ENCODE measurements around the gene HS3ST3B1. TPM values are rescaled to one million over a fixed set of nuclear protein-coding genes. Genes with fewer than 3 reads are reported as not detected.

HS3ST3B1 gene
- total and polyA plus RNA-seq, 2 of the 4 experiments (the other 2 are of a cell fraction): 3.1 to 4.3 TPM

- DNase-seq (no peak), ATAC-seq (ENCODE audit: low read depth) (no peak)
- dilution Hi-C loops (cut with HindIII; ENCODE audit: low sequenced_read_pairs, unreplicated experiment) (no loop called here), in situ Hi-C loops (cut with MboI; ENCODE audit: low sequenced_read_pairs) (no loop called here), intact Hi-C loops (cut with micrococcal nuclease) (no loop called here)
- Histone ChIP-seq H3K4ac (ENCODE audit: low read depth, low read length) (no peak overlapping the region), H3K9me1 (ENCODE audit: insufficient read depth, low read length) (0 out of 2 replicates have a peak, but pooled peaks cover 6% of the 10 kb centered on the region), H3K27me3 (ENCODE audit: control insufficient read depth, insufficient read depth, low read length) (no peaks in the 10 kb centered on the region), H2BK120ac (ENCODE audit: low read depth, low read length) (no peak overlapping the region), H4K8ac (ENCODE audit: low read depth in 2 of 2, low read length in 2 of 2) (no peak overlapping the region), H3K4me2 (ENCODE audit: low read depth, low read length) (no peak overlapping the region), H2AK5ac (ENCODE audit: low read depth, low read length) (no peak overlapping the region), H3K36me3 (ENCODE audit: control insufficient read depth, insufficient read depth, low read length) (peaks cover 4% of the 10 kb centered on the region), H3K9me3 (ENCODE audit: control insufficient read depth, insufficient read depth, low read length) (no peaks in the 10 kb centered on the region), H2BK15ac (ENCODE audit: low read depth, low read length) (no peak overlapping the region), H4K91ac (ENCODE audit: insufficient read depth, low read depth, low read length) (no peak overlapping the region), H3K79me1 (ENCODE audit: low read depth in 1 of 2, low read length in 2 of 2) (peaks cover 33 to 78% of the 10 kb centered on the region in 2 experiments), H3K56ac (ENCODE audit: extremely low read depth, insufficient read depth, low read length) (no peak overlapping the region), H3K9ac (ENCODE audit: low read depth, low read length) (no peak overlapping the region), H2BK20ac (ENCODE audit: low read depth, low read length) (no peak overlapping the region), H3K14ac (replicated peaks; ENCODE audit: low read depth, low read length) (no peak overlapping the region), H2AK9ac (replicated peaks; ENCODE audit: low read depth, low read length, poor library complexity) (no peak overlapping the region), H3K27ac (ENCODE audit: insufficient read depth, low read length) (no peak overlapping the region), H2BK5ac (ENCODE audit: low read depth, low read length, poor library complexity, severe bottlenecking) (no peak overlapping the region), H3K23ac (ENCODE audit: low read depth, low read length) (no peak overlapping the region), H3K18ac (ENCODE audit: low read depth, low read length) (no peak overlapping the region), H4K20me1 (ENCODE audit: insufficient read depth, low read length) (peaks cover 35% of the 10 kb centered on the region; the same call in 1 of the 2 replicates), H4K5ac (ENCODE audit: low read depth, low read length) (no peak overlapping the region), H2AFZ (replicated peaks; ENCODE audit: low read length, poor library complexity) (no peak overlapping the region), H3K4me1 (ENCODE audit: control insufficient read depth, insufficient read depth, low read length) (peaks cover 4% of the 10 kb centered on the region; the same call in 1 of the 2 replicates), H3K4me3 (ENCODE audit: insufficient read depth, low read depth, low read length) (no peak overlapping the region)
- ChIA-PET POLR2A (ENCODE audit: unreplicated experiment) (no interaction called here), CTCF (interaction anchor here (0.6 to 1.1 kb wide), 2 partner anchors 18 to 1360 kb away, joined by 3 to 4 read pairs; no protein-coding TSS in a partner anchor)
- WGBS, 2 experiments (ENCODE audit: extremely low coverage in 2 of 2, insufficient read length in 1 of 2): no CpG with 5 or more reads among the region's 3 CpGs
- no TSS peak for BruUV-seq (replicated peaks)
- TF ChIP-seq POLR2A (IDR thresholded peaks at IDR 0.05; ENCODE audit: low read depth, low read length): no peak
- TF ChIP-seq RCOR1 (IDR thresholded peaks at IDR 0.05; ENCODE audit: insufficient replicate concordance, low read length): no peak
- no peak for TF ChIP-seq CHD1 (IDR thresholded peaks at IDR 0.05; ENCODE audit: low read depth, low read length)
- no peak for TF ChIP-seq RFX5 (IDR thresholded peaks at IDR 0.05; ENCODE audit: low read depth, low read length)
- TF ChIP-seq FOS (IDR thresholded peaks at IDR 0.05; ENCODE audit: low read depth, low read length): no peak
- no peak for TF ChIP-seq USF2 (IDR thresholded peaks at IDR 0.05; ENCODE audit: low read depth, low read length)
- no peak for TF ChIP-seq ELK1 (IDR thresholded peaks at IDR 0.05; ENCODE audit: borderline replicate concordance, low read depth, low read length)
- TF ChIP-seq RAD21 (IDR thresholded peaks at IDR 0.05; ENCODE audit: low read length): no peak
- no peak for TF ChIP-seq BHLHE40 (IDR thresholded peaks at IDR 0.05; ENCODE audit: low read depth, low read length)
- no peak for TF ChIP-seq MAZ (IDR thresholded peaks at IDR 0.05; ENCODE audit: borderline replicate concordance, low read depth, low read length)
- no peak for TF ChIP-seq CTCF (conservative IDR thresholded peaks at IDR 0.05; ENCODE audit: low read depth, low read length)
- no peak for TF ChIP-seq MAFK (IDR thresholded peaks at IDR 0.05; ENCODE audit: low read depth, low read length)
- no peak for TF ChIP-seq SMC3 (IDR thresholded peaks at IDR 0.05; ENCODE audit: low read depth, low read length)
- TF ChIP-seq CEBPB (IDR thresholded peaks at IDR 0.05; ENCODE audit: low read depth, low read length): no peak
- TF ChIP-seq NFE2L2 (IDR thresholded peaks at IDR 0.05; ENCODE audit: low read depth, low read length): no peak
- TF ChIP-seq MXI1 (IDR thresholded peaks at IDR 0.05; ENCODE audit: borderline replicate concordance, low read depth, low read length): no peak
Observed at GRCh38 chr17:14334276-14334840, 33.5 kb downstream of the HS3ST3B1 start.
